H1 (cell line): ENCODE results near the gene ANKIB1.

Source experiments
- CEBPB ChIP-seq: IDR thresholded peaks from 2 replicates; pipeline ENCODE4 v1.6.1; 2012; ENCODE audit warnings: low read depth, low read length
- TF ChIP-seq, protein P1 (sequence below), 3 experiments: IDR thresholded peaks; 1 replicate in 2 of 3; 2 replicates in 1 of 3; pipeline versions ENCODE4 v1.5.1 to v1.6.1; 2011; ENCODE audit warnings: low read length in 3 of 3, mild to moderate bottlenecking in 3 of 3, inconsistent platforms in 2 of 3, low read depth in 1 of 3, moderate library complexity in 1 of 3; ENCODE audit not compliant: insufficient read depth in 1 of 3; ENCODE audit errors: control extremely low read depth in 1 of 3

DNA sequence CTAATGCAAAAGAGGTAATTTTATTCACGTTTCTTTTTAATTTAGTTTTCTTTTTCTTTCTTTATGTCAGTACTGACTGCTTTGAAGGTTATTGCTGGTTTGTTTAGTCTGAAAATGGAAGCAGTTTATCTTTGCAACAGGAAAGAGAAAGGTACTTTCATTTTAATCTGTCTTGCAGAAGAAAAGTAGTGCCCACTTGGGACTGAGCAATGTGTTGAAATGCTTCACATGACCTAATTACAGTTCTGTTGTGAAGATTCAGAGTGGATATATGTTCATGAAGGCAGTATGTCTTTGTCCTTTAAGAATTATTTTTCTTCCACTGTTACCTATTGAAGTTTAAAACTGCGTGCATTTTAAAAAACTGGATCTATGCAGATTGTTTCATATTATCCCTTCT is 80.1 kb downstream of the ANKIB1 start:
- TF ChIP-seq, protein P1, sequence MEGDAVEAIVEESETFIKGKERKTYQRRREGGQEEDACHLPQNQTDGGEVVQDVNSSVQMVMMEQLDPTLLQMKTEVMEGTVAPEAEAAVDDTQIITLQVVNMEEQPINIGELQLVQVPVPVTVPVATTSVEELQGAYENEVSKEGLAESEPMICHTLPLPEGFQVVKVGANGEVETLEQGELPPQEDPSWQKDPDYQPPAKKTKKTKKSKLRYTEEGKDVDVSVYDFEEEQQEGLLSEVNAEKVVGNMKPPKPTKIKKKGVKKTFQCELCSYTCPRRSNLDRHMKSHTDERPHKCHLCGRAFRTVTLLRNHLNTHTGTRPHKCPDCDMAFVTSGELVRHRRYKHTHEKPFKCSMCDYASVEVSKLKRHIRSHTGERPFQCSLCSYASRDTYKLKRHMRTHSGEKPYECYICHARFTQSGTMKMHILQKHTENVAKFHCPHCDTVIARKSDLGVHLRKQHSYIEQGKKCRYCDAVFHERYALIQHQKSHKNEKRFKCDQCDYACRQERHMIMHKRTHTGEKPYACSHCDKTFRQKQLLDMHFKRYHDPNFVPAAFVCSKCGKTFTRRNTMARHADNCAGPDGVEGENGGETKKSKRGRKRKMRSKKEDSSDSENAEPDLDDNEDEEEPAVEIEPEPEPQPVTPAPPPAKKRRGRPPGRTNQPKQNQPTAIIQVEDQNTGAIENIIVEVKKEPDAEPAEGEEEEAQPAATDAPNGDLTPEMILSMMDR (IDR thresholded peaks at IDR 0.05; ENCODE audit: control extremely low read depth in 1 of 3, insufficient read depth in 1 of 3, low read depth in 1 of 3, low read length in 3 of 3) = no peak
- no peak for TF ChIP-seq CEBPB
